HG03354 (cell line): ENCODE measurements around the gene TACC2.

Source experiments
- ATAC-seq: cut with Tn5 transposase; IDR thresholded peaks from one replicate; pipeline ENCODE4 v1.9.1; 2021; ENCODE audit warnings: mild to moderate bottlenecking; ENCODE audit not compliant: unreplicated experiment, poor library complexity, severe bottlenecking

Gene TACC2

GRCh38 chr10:122279725-122280141 lies 290.8 kb downstream of the TACC2 start:
- no peak for ATAC-seq

GRCh38 chr10:122280156-122280555 lies 291.2 kb downstream of the TACC2 start:
- no peak for ATAC-seq

- ATAC-seq: no peak
These were observed 292.2 kb downstream of the TACC2 start for GRCh38 chr10:122281018-122281626.

- no peak for ATAC-seq
These were observed 292.8 kb downstream of the TACC2 start for GRCh38 chr10:122281751-122282150.

- ATAC-seq: no peak
These were observed 293.3 kb downstream of the TACC2 start for GRCh38 chr10:122282253-122282671.

- no peak for ATAC-seq
These were observed 293.9 kb downstream of the TACC2 start for GRCh38 chr10:122282909-122283308.

- no peak for ATAC-seq
These were observed 296.8 kb downstream of the TACC2 start for GRCh38 chr10:122285506-122286444.

- ATAC-seq: no peak
These were observed 297.9 kb downstream of the TACC2 start for GRCh38 chr10:122286867-122287266.

- ATAC-seq: no peak
These were observed 298.6 kb downstream of the TACC2 start for GRCh38 chr10:122287570-122287969.

- no peak for ATAC-seq
These were observed 299.3 kb downstream of the TACC2 start for GRCh38 chr10:122288262-122288661.

GRCh38 chr10:122288917-122289316 lies 300.0 kb downstream of the TACC2 start:
- no peak for ATAC-seq

- no peak for ATAC-seq
These were observed 301.4 kb downstream of the TACC2 start for GRCh38 chr10:122290334-122290733.

GRCh38 chr10:122290833-122291532 lies 302.0 kb downstream of the TACC2 start:
- no peak for ATAC-seq

- ATAC-seq: no peak
These were observed 302.8 kb downstream of the TACC2 start for GRCh38 chr10:122291739-122292138.

GRCh38 chr10:122292376-122292775 lies 303.4 kb downstream of the TACC2 start:
- no peak for ATAC-seq

GRCh38 chr10:122293156-122293960 lies 304.4 kb downstream of the TACC2 start:
- no peak for ATAC-seq

GRCh38 chr10:122293961-122294380 lies 305.0 kb downstream of the TACC2 start:
- ATAC-seq: no peak

GRCh38 chr10:122294511-122295450 lies 305.8 kb downstream of the TACC2 start:
- no peak for ATAC-seq

- ATAC-seq: no peak
These were observed 306.5 kb downstream of the TACC2 start for GRCh38 chr10:122295451-122295809.
